K562 (cell line): ENCODE measurements around the gene GRM5. TPM values are rescaled to one million over a fixed set of nuclear protein-coding genes. Genes with fewer than 3 reads are reported as not detected.

Experiments
- ATAC-seq: fragments of 200-7000 bp; cut with Tn5 transposase; 3 replicates; pipeline ENCODE4 v1.9.1; 2020; ENCODE audit warnings: moderate library complexity
- BruUV-seq: library from RNA; stranded (reverse); fragments of 400-500 nt; replicated peaks from 2 replicates; lab custom pipeline; 2021; lab: Mats Ljungman, UMichigan
- CTCF ChIA-PET: fragments of 300-600 bp; formaldehyde crosslinking; extraction: SDS; loops from one replicate; lab custom pipeline; 2021; ENCODE audit warnings: low intra/inter-chr PET ratio; lab: Yijun Ruan, JAX
- POLR2A ChIA-PET: fragments of 300-600, 350-650 bp; sonication (Branson Sonifier 250); formaldehyde crosslinking; extraction: SDS; loops from one replicate; lab custom pipeline; 2021; ENCODE audit warnings: antibody characterized with exemption, inconsistent platforms; lab: Yijun Ruan, JAX
- DNase-seq, 4 experiments: peaks; one replicate each; pipeline versions ENCODE4 v3.0.0 to v3.0.0-alpha.2; 2011 to 2018; ENCODE audit warnings: low spot score in 3 of 4, mixed read lengths in 3 of 4; ENCODE audit errors: extremely low read depth in 1 of 4
- FAIRE-seq: peaks from 2 replicates; lab custom pipeline; 2011; peaks lifted over from hg19 to GRCh38; lab: Jason Lieb, UNC
- H2AFZ ChIP-seq: 2 replicates; pipeline ENCODE4 v1.6.0; 2011; ENCODE audit warnings: low read depth, low read length, control low read depth, inconsistent platforms
- H3K27ac ChIP-seq: fragments of 200-600 bp; 3 replicates; pipeline ENCODE4 v1.8.0; 2011; ENCODE audit warnings: low read depth, mild to moderate bottlenecking, control low read depth, inconsistent platforms, low read length, moderate library complexity, mixed read lengths; ENCODE audit errors: extremely low read depth
- H3K27me3 ChIP-seq, 2 experiments: fragments of 300-600 bp in 1 of 2; 2 replicates in 1 of 2; 3 replicates in 1 of 2; pipeline versions ENCODE4 v1.6.0 to v1.8.0; 2011; ENCODE audit warnings: inconsistent platforms in 2 of 2, low read length in 2 of 2, mild to moderate bottlenecking in 1 of 2, mixed read lengths in 1 of 2, moderate library complexity in 1 of 2; ENCODE audit not compliant: control insufficient read depth in 2 of 2, insufficient read depth in 2 of 2
- H3K36me3 ChIP-seq: fragments of 300-600 bp; 3 replicates; pipeline ENCODE4 v1.8.0; 2011; ENCODE audit warnings: mild to moderate bottlenecking, low read length, inconsistent platforms; ENCODE audit not compliant: control insufficient read depth, insufficient read depth
- H3K4me1 ChIP-seq, 2 experiments: fragments of 200-600 bp in 1 of 2; replicated peaks in 1 of 2; 2 replicates in 1 of 2; 3 replicates in 1 of 2; pipeline versions ENCODE4 v1.5.1 to v1.8.0; 2011; ENCODE audit warnings: inconsistent platforms in 2 of 2, low read length in 2 of 2, mild to moderate bottlenecking in 1 of 2, mixed read lengths in 1 of 2, moderate library complexity in 1 of 2; ENCODE audit not compliant: control insufficient read depth in 2 of 2, insufficient read depth in 2 of 2
- H3K4me2 ChIP-seq: 2 replicates; pipeline ENCODE4 v1.6.1; 2011; ENCODE audit warnings: low read length, control low read depth, inconsistent platforms, mixed read lengths; ENCODE audit not compliant: insufficient read depth
- H3K4me3 ChIP-seq: fragments of 200-600 bp; sonication (generic), shearing (Covaris generic); 2 replicates; pipeline ENCODE4 v1.5.1; 2016; ENCODE audit warnings: control low read depth, inconsistent platforms
- H3K79me2 ChIP-seq: fragments of 200-600 bp; 3 replicates; pipeline ENCODE4 v1.8.0; 2011; ENCODE audit warnings: low read length, inconsistent platforms; ENCODE audit not compliant: control insufficient read depth, insufficient read depth
- H3K9ac ChIP-seq, 2 experiments: 2 replicates each; pipeline versions ENCODE4 v1.6.0 to v1.6.1; 2011; ENCODE audit warnings: low read depth in 2 of 2, low read length in 2 of 2, control low read depth in 1 of 2, inconsistent platforms in 1 of 2, mild to moderate bottlenecking in 1 of 2, mixed read lengths in 1 of 2; ENCODE audit not compliant: insufficient read depth in 1 of 2
- H3K9me1 ChIP-seq: one replicate; pipeline ENCODE4 v1.6.0; 2011; ENCODE audit warnings: inconsistent platforms, mild to moderate bottlenecking, low read length, moderate library complexity; ENCODE audit not compliant: control insufficient read depth, insufficient read depth
- H3K9me3 ChIP-seq: replicated peaks from 2 replicates; pipeline ENCODE4 v1.5.1; 2011; ENCODE audit warnings: low read depth, low read length, inconsistent platforms; ENCODE audit not compliant: control insufficient read depth, insufficient read depth
- H4K20me1 ChIP-seq: replicated peaks from 2 replicates; pipeline ENCODE4 v1.6.1; 2011; ENCODE audit warnings: low read length, inconsistent platforms, mixed read lengths; ENCODE audit not compliant: control insufficient read depth, insufficient read depth
- ATF3 ChIP-seq, 2 experiments: fragments of 450-650 bp in 1 of 2; sonication (generic) in 1 of 2; formaldehyde crosslinking in 1 of 2; IDR thresholded peaks in 1 of 2; conservative IDR thresholded peaks in 1 of 2; 2 replicates each; pipeline versions ENCODE4 v1.6.1 to v1.8.1; 2016 to 2023; ENCODE audit warnings: mild to moderate bottlenecking in 2 of 2, moderate library complexity in 2 of 2, inconsistent platforms in 1 of 2, missing genetic modification reagents in 1 of 2
- FOXJ2 ChIP-seq: fragments of 200-800 bp; sonication (Bioruptor generic); IDR thresholded peaks from 2 replicates; pipeline ENCODE4 v1.6.1; 2016; ENCODE audit warnings: missing genetic modification characterization, missing compliant biosample characterization
- HMGN3 ChIP-seq: IDR thresholded peaks from 2 replicates; pipeline ENCODE4 v1.6.1; 2011; ENCODE audit warnings: borderline replicate concordance, low read depth, mild to moderate bottlenecking, mixed read lengths, low read length; ENCODE audit not compliant: insufficient read length; ENCODE audit errors: extremely low read depth
- WGBS: fragments of 100-300 bp; shearing (Covaris generic); methylation state at CpG from one replicate; pipeline ENCODE4 v1.1.6; 2016; ENCODE audit warnings: low coverage, mixed read lengths; ENCODE audit not compliant: insufficient coverage; ENCODE audit errors: missing lambda C conversion rate; 5-methylcytosine and 5-hydroxymethylcytosine counted together
- in situ Hi-C: fragments of 300-500 bp; cut with MboI; formaldehyde crosslinking; loops from 4 replicates; pipeline ENCODE4 v1.15.0; 2018; ENCODE audit warnings: inconsistent platforms, mixed read lengths
- intact Hi-C: fragments of 100-400 bp; cut with micrococcal nuclease; formaldehyde crosslinking; loops from 2 replicates; pipeline ENCODE4 v1.14.2; 2022
- polyA plus RNA-seq, 8 experiments: library from polyadenylated mRNA; depleted of rRNA in 4 of 8; stranded (reverse) in 5 of 8; unstranded in 3 of 8; fragments of >200 nt; fragmentation: Nextera tagmentation in 2 of 8; fragmentation: Illumina TruSeq in 1 of 8; extraction: Ambion mirVana in 2 of 8; extraction: Trizol in 1 of 8; gene quantifications; 2 replicates each; pipeline versions ENCODE4 v1.2.1 to v1.2.3, GENCODE V29; 2011 to 2014; ENCODE audit warnings: inconsistent platforms in 1 of 8, missing spikeins in 1 of 8
- total RNA-seq, 7 experiments: library from RNA; depleted of rRNA in 6 of 7; stranded (reverse); fragments of >200 nt in 6 of 7; fragmentation: Illumina TruSeq in 2 of 7; extraction: Trizol in 2 of 7; gene quantifications; 2 replicates each; pipeline versions ENCODE4 v1.2.1 to v1.2.3, GENCODE V29; 2011 to 2021; ENCODE audit warnings: low replicate concordance in 1 of 7

GRM5 gene
- total and polyA plus RNA-seq, 9 of the 15 experiments (the other 6 are each of a cell fraction or from before 2014, with no cell fraction given): not detected

DNA sequence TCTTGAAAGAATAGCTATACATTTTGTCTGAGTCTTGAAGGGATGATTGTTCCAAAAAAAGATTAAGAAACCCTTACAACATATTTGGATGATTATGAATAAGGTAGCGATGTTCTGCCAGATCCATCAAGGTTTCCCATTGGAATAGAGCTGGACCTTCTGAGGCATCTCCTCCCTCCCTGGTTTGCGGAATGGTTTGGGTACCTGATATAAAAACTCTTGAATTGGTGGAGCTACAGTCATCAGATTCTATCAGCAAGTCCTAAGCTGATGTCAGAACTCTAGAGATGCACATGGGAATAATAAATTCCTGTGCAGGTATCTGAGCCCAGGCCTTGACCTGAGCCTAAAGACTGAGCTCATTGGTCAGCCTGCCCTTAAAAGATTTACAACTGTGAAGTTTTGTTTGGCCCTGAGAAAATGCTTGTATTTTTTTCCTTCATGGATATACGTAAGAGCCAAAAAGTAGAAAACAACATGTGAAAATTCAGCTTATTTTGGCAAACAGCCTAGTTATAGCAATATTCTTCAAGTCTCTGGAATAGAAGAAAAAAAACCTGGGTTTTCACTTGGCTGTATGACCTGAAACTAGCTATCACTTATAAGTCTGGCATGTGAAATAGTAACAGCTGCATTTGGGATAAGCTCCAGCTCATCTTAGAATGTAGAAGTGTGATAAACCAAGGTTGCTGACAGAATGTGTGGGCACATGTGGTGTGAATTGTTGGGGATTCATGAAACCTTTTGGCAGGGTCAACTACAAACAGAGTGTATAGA, 462.5 kb downstream of the GRM5 start (continued):
- no peak for TF ChIP-seq HMGN3

- ATAC-seq: no peak
- DNase-seq: no peak
- in situ Hi-C loops: no loop called here
- WGBS: 4% methylated on average over 2 of the region's 2 CpGs
- H3K79me2 ChIP-seq: no peaks in the 10 kb centered on the region
- POLR2A ChIA-PET: interaction anchor here (0.7 kb wide), 2 partner anchors 69 to 1100 kb away, joined by 3 to 4 read pairs; no protein-coding TSS in a partner anchor
- TF ChIP-seq ATF3 (IDR thresholded peaks at IDR 0.05) (no peak), ATF3 (CRISPR knock-in tag; conservative IDR thresholded peaks at IDR 0.05) (no peak), FOXJ2 (tag) (no peak)
- TF ChIP-seq, all 486 proteins: peak for 0
- no peaks in the 10 kb centered on the region for H3K9me1 ChIP-seq
- H3K4me2 ChIP-seq: no peak overlapping the region
- BruUV-seq: no TSS peak
- no peaks in the 10 kb centered on the region for H3K36me3 ChIP-seq
- no peaks in the 10 kb centered on the region for H3K27me3 ChIP-seq
- H2AFZ ChIP-seq: no peak overlapping the region
- H3K9me3 ChIP-seq: no peaks in the 10 kb centered on the region
- CTCF ChIA-PET: no interaction called here
- no peak overlapping the region for H3K4me3 ChIP-seq
- H3K9ac ChIP-seq: no peak overlapping the region
- intact Hi-C loops: no loop called here
- no peak overlapping the region for H3K27ac ChIP-seq
- FAIRE-seq: no peak
- no peaks in the 10 kb centered on the region for H4K20me1 ChIP-seq
- H3K4me1 ChIP-seq: no peaks in the 10 kb centered on the region
Measured at GRCh38 chr11:88597387-88597786, 468.4 kb downstream of the GRM5 start.
